ENCODE results near the gene NELL1. TPM values are rescaled to one million over a fixed set of nuclear protein-coding genes. Genes with fewer than 3 reads are reported as not detected.

NELL1 gene
- polyA plus RNA-seq, 2 donors, result 0.04 to 0.08 TPM

GRCh38 chr11:21301981-21302380 is 632.6 kb downstream of the NELL1 start:
- Histone ChIP-seq H3K36me3 (ENCODE audit: control insufficient read depth in 2 of 2, insufficient read depth in 2 of 2, low read length in 1 of 2) (no peaks in the 10 kb centered on the region), H3K9me3 (ENCODE audit: control insufficient read depth in 2 of 2, insufficient read depth in 1 of 2, low read depth in 1 of 2, low read length in 1 of 2) (no peaks in the 10 kb centered on the region), H3K27ac (ENCODE audit: low read depth in 2 of 2, low read length in 1 of 2) (no peak overlapping the region), H3K4me1 (ENCODE audit: control insufficient read depth in 2 of 2, insufficient read depth in 2 of 2, low read length in 1 of 2) (no peaks in the 10 kb centered on the region), H3K27me3 (ENCODE audit: control insufficient read depth in 1 of 2, insufficient read depth in 2 of 2, low read length in 2 of 2) (no peaks in the 10 kb centered on the region), H3K4me3 (ENCODE audit: low read depth in 1 of 2, low read length in 2 of 2) (no peak overlapping the region)
- 71 to 79% methylated on average over 1 of the region's 1 CpG for WGBS, 2 donors

DNA sequence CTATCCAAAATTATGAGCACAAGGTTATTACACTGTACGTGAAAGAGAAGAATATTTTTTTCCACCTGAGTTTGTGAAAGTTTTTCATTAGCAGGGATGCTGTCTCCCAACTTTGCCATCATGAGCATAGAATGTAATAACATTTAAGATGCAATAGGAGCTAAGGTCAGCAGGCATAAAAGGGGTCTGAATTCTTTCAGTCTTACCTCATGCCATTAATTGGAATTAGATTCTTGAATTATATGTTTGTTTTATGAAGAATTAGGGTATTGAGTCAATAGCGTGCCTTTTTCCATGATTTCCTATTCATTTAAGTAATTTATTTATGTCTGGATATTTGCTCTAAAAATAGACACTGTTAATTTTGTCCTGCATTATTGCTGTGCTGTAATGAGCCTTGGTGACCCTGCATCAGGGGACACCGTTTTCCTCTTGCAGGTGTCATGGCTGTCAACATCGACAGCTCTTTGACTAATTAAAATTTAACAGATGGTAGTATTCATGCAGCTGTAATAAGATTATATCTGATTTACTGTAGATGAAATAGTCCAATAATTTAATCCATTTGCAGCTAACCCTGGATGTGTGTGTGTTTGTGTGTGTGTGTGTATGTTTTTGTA is 637.5 kb downstream of the NELL1 start:
- Histone ChIP-seq H3K4me1 (ENCODE audit: control insufficient read depth in 2 of 2, insufficient read depth in 2 of 2, low read length in 1 of 2) (no peaks in the 10 kb centered on the region), H3K27ac (ENCODE audit: low read depth in 2 of 2, low read length in 1 of 2) (no peak overlapping the region), H3K36me3 (ENCODE audit: control insufficient read depth in 2 of 2, insufficient read depth in 2 of 2, low read length in 1 of 2) (no peaks in the 10 kb centered on the region), H3K9me3 (ENCODE audit: control insufficient read depth in 2 of 2, insufficient read depth in 1 of 2, low read depth in 1 of 2, low read length in 1 of 2) (no peaks in the 10 kb centered on the region), H3K27me3 (ENCODE audit: control insufficient read depth in 1 of 2, insufficient read depth in 2 of 2, low read length in 2 of 2) (no peaks in the 10 kb centered on the region), H3K4me3 (ENCODE audit: low read depth in 1 of 2, low read length in 2 of 2) (no peak overlapping the region)
- WGBS, 2 donors, result 73 to 75% methylated on average over 4 of the region's 4 CpGs

DNA sequence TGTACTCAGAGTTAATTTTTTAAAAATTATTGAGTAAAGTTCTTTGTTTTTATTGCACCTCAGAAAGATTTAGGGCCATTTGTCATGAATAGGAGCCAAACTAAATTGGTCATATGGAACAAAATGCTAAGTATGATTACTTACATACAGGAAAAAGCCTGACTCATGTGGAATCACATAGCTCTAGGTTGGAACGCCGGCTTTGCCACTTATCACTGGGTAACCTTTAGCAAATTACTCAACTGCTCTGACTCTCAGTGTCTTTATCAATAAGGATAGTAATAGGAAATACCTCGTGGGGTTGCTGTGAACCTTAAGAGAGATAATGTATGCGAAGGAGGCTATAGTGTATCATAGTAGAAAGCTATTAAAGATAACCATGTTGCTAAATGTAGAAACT is 638.5 kb downstream of the NELL1 start:
- 49 to 68% methylated on average over 4 of the region's 4 CpGs for WGBS, 2 donors
- Histone ChIP-seq H3K4me3 (ENCODE audit: low read depth in 1 of 2, low read length in 2 of 2) (no peak overlapping the region), H3K9me3 (ENCODE audit: control insufficient read depth in 2 of 2, insufficient read depth in 1 of 2, low read depth in 1 of 2, low read length in 1 of 2) (no peaks in the 10 kb centered on the region), H3K27me3 (ENCODE audit: control insufficient read depth in 1 of 2, insufficient read depth in 2 of 2, low read length in 2 of 2) (no peaks in the 10 kb centered on the region), H3K4me1 (ENCODE audit: control insufficient read depth in 2 of 2, insufficient read depth in 2 of 2, low read length in 1 of 2) (no peaks in the 10 kb centered on the region), H3K36me3 (ENCODE audit: control insufficient read depth in 2 of 2, insufficient read depth in 2 of 2, low read length in 1 of 2) (no peaks in the 10 kb centered on the region), H3K27ac (ENCODE audit: low read depth in 2 of 2, low read length in 1 of 2) (no peak overlapping the region)

GRCh38 chr11:21316591-21316990 is 647.2 kb downstream of the NELL1 start:
- 8 to 24% methylated on average over 1 of the region's 1 CpG for WGBS, 2 donors
- Histone ChIP-seq H3K36me3 (ENCODE audit: control insufficient read depth in 2 of 2, insufficient read depth in 2 of 2, low read length in 1 of 2) (no peaks in the 10 kb centered on the region), H3K4me3 (ENCODE audit: low read depth in 1 of 2, low read length in 2 of 2) (no peak overlapping the region), H3K4me1 (ENCODE audit: control insufficient read depth in 2 of 2, insufficient read depth in 2 of 2, low read length in 1 of 2) (no peaks in the 10 kb centered on the region), H3K27ac (ENCODE audit: low read depth in 2 of 2, low read length in 1 of 2) (no peak overlapping the region), H3K27me3 (ENCODE audit: control insufficient read depth in 1 of 2, insufficient read depth in 2 of 2, low read length in 2 of 2) (no peaks in the 10 kb centered on the region), H3K9me3 (ENCODE audit: control insufficient read depth in 2 of 2, insufficient read depth in 1 of 2, low read depth in 1 of 2, low read length in 1 of 2) (no peaks in the 10 kb centered on the region)

DNA sequence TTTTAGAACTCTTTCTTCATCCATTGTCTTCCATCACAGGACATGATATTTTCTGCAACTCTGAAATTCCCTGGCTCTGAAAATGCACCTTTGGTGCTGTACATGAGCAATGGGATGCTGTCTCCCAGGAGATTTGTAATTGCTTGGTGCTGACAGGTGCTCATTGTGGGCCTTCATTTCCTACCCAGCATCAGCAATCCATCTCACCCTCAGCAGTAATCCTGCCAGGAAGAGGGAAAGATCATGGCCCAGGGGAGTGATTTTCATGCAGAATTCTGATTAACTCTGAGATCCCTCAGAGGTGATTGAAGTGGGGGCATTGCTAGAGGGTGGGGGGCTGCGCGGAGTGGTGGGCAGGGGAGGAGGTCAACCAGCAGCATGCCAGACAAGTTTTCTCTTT is 651.7 kb downstream of the NELL1 start:
- Histone ChIP-seq H3K9me3 (ENCODE audit: control insufficient read depth in 2 of 2, insufficient read depth in 1 of 2, low read depth in 1 of 2, low read length in 1 of 2) (no peaks in the 10 kb centered on the region), H3K27ac (ENCODE audit: low read depth in 2 of 2, low read length in 1 of 2) (no peak overlapping the region), H3K27me3 (ENCODE audit: control insufficient read depth in 1 of 2, insufficient read depth in 2 of 2, low read length in 2 of 2) (no peaks in the 10 kb centered on the region), H3K36me3 (ENCODE audit: control insufficient read depth in 2 of 2, insufficient read depth in 2 of 2, low read length in 1 of 2) (no peaks in the 10 kb centered on the region), H3K4me1 (ENCODE audit: control insufficient read depth in 2 of 2, insufficient read depth in 2 of 2, low read length in 1 of 2) (no peaks in the 10 kb centered on the region), H3K4me3 (ENCODE audit: low read depth in 1 of 2, low read length in 2 of 2) (no peak overlapping the region)
- WGBS, 2 donors, result 74 to 83% methylated on average over 2 of the region's 2 CpGs

DNA sequence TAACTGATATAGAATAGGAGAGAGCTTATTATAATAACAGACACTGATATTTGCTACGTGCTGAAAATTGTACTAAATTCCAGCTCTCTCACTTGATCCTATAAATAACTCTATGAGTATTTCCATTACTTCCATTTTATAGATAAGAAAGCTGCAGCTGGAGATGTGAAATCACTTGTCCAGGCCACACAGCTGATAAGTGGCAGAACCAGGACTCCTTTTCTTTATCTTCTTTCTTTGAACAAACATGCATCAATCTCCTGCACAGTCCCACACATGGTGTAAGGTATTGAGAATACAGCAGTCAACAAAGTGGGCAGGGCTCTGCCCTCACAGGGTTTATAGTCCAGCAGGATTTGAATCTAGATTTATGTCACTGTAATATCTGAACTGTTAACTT is 652.1 kb downstream of the NELL1 start:
- H3K27ac ChIP-seq (ENCODE audit: low read depth in 2 of 2, low read length in 1 of 2), result no peak overlapping the region
- no peaks in the 10 kb centered on the region for H3K36me3 ChIP-seq (ENCODE audit: control insufficient read depth in 2 of 2, insufficient read depth in 2 of 2, low read length in 1 of 2)
- no peak overlapping the region for H3K4me3 ChIP-seq (ENCODE audit: low read depth in 1 of 2, low read length in 2 of 2)
- 44 to 60% methylated on average over 1 of the region's 1 CpG for WGBS, 2 donors
- H3K27me3 ChIP-seq (ENCODE audit: control insufficient read depth in 1 of 2, insufficient read depth in 2 of 2, low read length in 2 of 2), result no peaks in the 10 kb centered on the region
- H3K4me1 ChIP-seq (ENCODE audit: control insufficient read depth in 2 of 2, insufficient read depth in 2 of 2, low read length in 1 of 2), result no peaks in the 10 kb centered on the region
- H3K9me3 ChIP-seq (ENCODE audit: control insufficient read depth in 2 of 2, insufficient read depth in 1 of 2, low read depth in 1 of 2, low read length in 1 of 2), result no peaks in the 10 kb centered on the region

DNA sequence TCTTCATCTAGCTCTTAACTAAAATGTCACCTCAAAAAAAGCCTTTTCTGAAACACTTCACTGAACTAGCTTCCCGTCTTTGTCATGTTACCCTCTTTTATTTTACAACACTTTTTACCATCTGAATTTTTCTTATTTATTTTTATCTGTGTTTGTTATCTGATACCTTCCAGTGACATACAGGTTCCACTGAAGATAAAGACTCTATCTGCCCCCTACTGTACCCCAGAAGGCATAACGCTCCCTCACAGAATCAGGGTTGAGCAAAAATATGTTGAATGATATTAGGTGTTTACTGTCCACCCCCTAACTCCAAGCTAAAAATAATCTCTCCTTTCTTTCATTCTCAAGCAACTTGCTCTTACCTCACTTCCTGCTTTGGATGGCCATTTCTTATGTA is 654.2 kb downstream of the NELL1 start:
- 89 to 90% methylated on average over 2 of the region's 2 CpGs for WGBS, 2 donors
- H3K4me1 ChIP-seq (ENCODE audit: control insufficient read depth in 2 of 2, insufficient read depth in 2 of 2, low read length in 1 of 2), result no peaks in the 10 kb centered on the region
- no peak overlapping the region for H3K4me3 ChIP-seq (ENCODE audit: low read depth in 1 of 2, low read length in 2 of 2)
- H3K27me3 ChIP-seq (ENCODE audit: control insufficient read depth in 1 of 2, insufficient read depth in 2 of 2, low read length in 2 of 2), result no peaks in the 10 kb centered on the region
- H3K9me3 ChIP-seq (ENCODE audit: control insufficient read depth in 2 of 2, insufficient read depth in 1 of 2, low read depth in 1 of 2, low read length in 1 of 2), result no peaks in the 10 kb centered on the region
- H3K27ac ChIP-seq (ENCODE audit: low read depth in 2 of 2, low read length in 1 of 2), result no peak overlapping the region
- no peaks in the 10 kb centered on the region for H3K36me3 ChIP-seq (ENCODE audit: control insufficient read depth in 2 of 2, insufficient read depth in 2 of 2, low read length in 1 of 2)

- 32 to 42% methylated on average over 2 of the region's 2 CpGs for WGBS, 2 donors
- peaks cover 0 to 2% of the 10 kb centered on the region in 2 donors for H3K9me3 ChIP-seq (ENCODE audit: control insufficient read depth in 2 of 2, insufficient read depth in 1 of 2, low read depth in 1 of 2, low read length in 1 of 2)
- no peaks in the 10 kb centered on the region for H3K4me1 ChIP-seq (ENCODE audit: control insufficient read depth in 2 of 2, insufficient read depth in 2 of 2, low read length in 1 of 2)
- H3K4me3 ChIP-seq (ENCODE audit: low read depth in 1 of 2, low read length in 2 of 2), result no peak overlapping the region
- no peaks in the 10 kb centered on the region for H3K36me3 ChIP-seq (ENCODE audit: control insufficient read depth in 2 of 2, insufficient read depth in 2 of 2, low read length in 1 of 2)
- no peak overlapping the region for H3K27ac ChIP-seq (ENCODE audit: low read depth in 2 of 2, low read length in 1 of 2)
- H3K27me3 ChIP-seq (ENCODE audit: control insufficient read depth in 1 of 2, insufficient read depth in 2 of 2, low read length in 2 of 2), result no peaks in the 10 kb centered on the region
These were observed 673.8 kb downstream of the NELL1 start for GRCh38 chr11:21343204-21343603.

DNA sequence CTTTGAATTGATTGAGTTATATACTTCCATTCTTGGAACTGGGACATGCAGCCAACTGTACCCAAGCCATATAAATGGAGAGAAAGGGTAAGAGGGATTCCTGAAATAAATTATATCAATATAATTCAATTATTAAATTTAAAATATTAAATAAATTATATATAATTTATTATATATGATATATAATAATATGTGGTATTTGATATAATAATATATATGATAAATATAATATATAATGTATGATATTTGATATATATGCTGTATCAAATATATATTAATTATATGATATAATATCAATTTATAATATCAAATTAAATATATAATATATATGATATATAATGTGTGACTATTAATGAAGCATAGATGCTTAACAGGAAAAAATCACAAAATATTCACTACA is 677.0 kb downstream of the NELL1 start:
- no peak overlapping the region for H3K4me3 ChIP-seq (ENCODE audit: low read depth in 1 of 2, low read length in 2 of 2)
- H3K27me3 ChIP-seq (ENCODE audit: control insufficient read depth in 1 of 2, insufficient read depth in 2 of 2, low read length in 2 of 2), result no peaks in the 10 kb centered on the region
- no peaks in the 10 kb centered on the region for H3K9me3 ChIP-seq (ENCODE audit: control insufficient read depth in 2 of 2, insufficient read depth in 1 of 2, low read depth in 1 of 2, low read length in 1 of 2)
- H3K4me1 ChIP-seq (ENCODE audit: control insufficient read depth in 2 of 2, insufficient read depth in 2 of 2, low read length in 1 of 2), result no peaks in the 10 kb centered on the region
- H3K27ac ChIP-seq (ENCODE audit: low read depth in 2 of 2, low read length in 1 of 2), result no peak overlapping the region
- no peaks in the 10 kb centered on the region for H3K36me3 ChIP-seq (ENCODE audit: control insufficient read depth in 2 of 2, insufficient read depth in 2 of 2, low read length in 1 of 2)

DNA sequence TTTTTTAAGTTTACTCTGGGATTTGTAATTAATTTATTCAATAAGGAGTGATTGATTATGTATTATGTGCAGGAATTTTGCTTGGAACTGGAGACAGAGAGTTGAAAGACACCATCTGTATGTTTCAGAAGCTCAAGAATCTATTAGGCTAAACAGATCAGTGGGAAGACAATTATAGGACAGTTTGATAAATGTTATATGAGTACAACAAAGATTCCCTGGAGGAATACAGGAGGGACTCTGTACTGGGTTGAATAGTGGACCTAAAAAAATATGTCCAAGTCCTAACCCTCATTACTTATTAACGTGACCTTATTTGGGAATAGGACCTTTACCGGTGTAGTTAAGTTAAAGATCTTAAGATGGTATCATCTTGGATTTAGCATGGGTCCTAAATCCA is 681.2 kb downstream of the NELL1 start:
- Histone ChIP-seq H3K27me3 (ENCODE audit: control insufficient read depth in 1 of 2, insufficient read depth in 2 of 2, low read length in 2 of 2) (no peaks in the 10 kb centered on the region), H3K9me3 (ENCODE audit: control insufficient read depth in 2 of 2, insufficient read depth in 1 of 2, low read depth in 1 of 2, low read length in 1 of 2) (no peaks in the 10 kb centered on the region), H3K36me3 (ENCODE audit: control insufficient read depth in 2 of 2, insufficient read depth in 2 of 2, low read length in 1 of 2) (no peaks in the 10 kb centered on the region), H3K4me3 (ENCODE audit: low read depth in 1 of 2, low read length in 2 of 2) (no peak overlapping the region), H3K4me1 (ENCODE audit: control insufficient read depth in 2 of 2, insufficient read depth in 2 of 2, low read length in 1 of 2) (no peaks in the 10 kb centered on the region), H3K27ac (ENCODE audit: low read depth in 2 of 2, low read length in 1 of 2) (no peak overlapping the region)
- WGBS, 2 donors, result 59 to 61% methylated on average over 2 of the region's 2 CpGs

All from esophagus (tissue), 2 donors.